Left renal cortex interstitium (tissue), 4 donors: ENCODE measurements around the gene OPHN1. TPM values are rescaled to one million over a fixed set of nuclear protein-coding genes. Genes with fewer than 3 reads are reported as not detected.

Source experiments
- DNase-seq, 4 donors: peaks; one replicate each; pipeline ENCODE4 v3.0.0-alpha.2; 2013; ENCODE audit warnings: low read depth in 4 of 4, low spot score in 2 of 4, missing footprints in 1 of 4
- polyA plus RNA-seq, 4 donors: library from polyadenylated mRNA; unstranded; fragments of 120-200 nt; gene quantifications; one replicate each; pipeline ENCODE4 v1.2.1, GENCODE V29; 2013; ENCODE audit not compliant: insufficient read length in 4 of 4

Gene OPHN1
- polyA plus RNA-seq, 4 donors: 8.1 to 9.7 (median 8.7) TPM

DNA sequence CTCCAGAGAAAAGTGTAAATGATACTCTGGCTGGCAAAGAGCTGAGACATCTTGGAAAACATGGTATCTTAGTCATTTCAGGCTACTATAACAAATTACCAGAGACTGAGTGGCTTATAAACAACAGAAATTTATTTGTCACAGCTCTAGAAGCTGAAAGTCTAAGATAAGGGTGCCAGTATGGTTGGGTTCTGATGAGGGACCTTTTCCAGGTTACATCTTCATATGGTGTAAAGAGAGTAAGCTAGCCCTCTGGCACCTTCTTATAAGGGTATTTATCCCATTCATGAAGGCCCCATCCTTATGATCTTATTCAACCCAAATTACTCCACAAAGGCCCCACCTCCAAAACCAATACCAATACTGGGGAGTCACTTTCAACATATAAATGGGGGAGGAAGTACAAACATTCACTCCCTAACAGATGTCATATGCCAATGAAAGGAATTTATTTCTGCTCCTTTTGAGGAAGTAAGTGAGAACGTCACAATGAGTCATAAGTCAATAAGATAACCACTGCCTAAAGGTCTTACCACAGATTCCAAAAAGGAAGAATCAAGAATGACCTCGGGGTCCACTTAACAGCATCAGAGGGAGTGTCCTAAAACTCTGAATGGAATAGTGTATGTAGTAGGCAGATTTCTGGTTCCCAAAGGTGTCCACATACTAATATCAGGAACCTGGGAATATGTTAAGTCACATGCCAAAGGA lies 246.6 kb downstream of the OPHN1 start:
- no peak for DNase-seq

DNA sequence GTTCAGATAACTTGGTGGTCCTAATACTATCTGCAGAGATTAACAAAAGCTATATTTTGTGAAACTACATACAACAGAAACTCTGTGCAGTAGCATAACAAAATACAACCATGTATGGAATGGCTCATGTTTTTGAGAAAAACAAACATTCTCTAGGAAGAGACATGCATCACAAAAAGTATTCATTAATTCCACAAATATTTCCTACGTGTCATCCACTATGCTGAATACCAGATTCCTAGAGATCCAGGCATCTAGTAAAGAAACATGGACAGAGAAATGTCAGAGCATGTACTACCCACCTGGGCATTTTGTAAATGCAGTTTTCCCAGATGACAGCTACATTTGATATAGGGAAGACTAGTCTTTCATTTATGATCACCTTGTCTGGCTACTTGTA lies 248.1 kb downstream of the OPHN1 start:
- no peak for DNase-seq

DNA sequence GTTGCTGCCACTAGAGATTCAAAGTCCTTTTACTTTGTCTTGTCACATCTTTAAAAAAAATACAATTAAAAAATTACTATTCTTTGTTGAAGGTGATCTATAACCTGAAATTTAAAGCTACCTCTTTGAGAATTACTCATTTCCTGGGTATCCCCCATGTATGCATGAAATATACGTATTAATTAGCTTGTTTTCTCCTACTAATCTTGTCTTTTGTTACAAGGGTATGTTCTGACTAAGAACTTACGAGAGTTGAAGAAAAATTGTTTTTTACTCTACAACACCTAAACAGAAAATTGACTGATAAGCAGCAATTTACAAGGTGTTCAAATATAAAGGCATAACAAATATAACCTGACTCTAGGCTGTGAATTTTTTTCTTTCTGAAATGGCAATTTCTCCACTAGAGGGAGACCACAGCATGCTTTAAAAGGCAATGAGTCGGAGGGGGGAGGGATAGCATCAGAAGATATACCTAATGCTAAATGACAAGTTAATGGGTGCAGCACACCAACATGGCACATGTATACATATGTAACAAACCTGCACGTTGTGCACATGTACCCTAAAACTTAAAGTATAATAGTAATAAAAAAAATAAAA lies 249.6 kb downstream of the OPHN1 start:
- no peak for DNase-seq

DNA sequence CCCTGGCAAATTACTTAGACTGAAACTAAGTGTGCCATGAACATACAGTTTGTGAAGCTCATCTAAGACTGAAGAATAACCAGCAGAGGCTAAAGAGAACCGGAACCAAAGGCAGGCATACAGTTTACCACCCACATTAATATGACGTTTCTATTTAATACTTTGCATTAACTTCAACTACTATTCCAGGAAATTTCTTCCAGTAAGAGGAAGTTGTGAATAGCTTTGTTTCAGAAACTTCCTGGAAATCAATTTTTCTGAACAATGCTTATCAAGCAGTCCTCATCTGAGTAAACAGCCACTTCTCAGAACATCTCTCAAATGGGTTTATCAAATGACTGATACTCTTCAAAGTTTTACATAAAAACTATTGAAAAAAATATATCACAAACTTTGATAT lies 252.7 kb downstream of the OPHN1 start:
- DNase-seq: no peak

DNA sequence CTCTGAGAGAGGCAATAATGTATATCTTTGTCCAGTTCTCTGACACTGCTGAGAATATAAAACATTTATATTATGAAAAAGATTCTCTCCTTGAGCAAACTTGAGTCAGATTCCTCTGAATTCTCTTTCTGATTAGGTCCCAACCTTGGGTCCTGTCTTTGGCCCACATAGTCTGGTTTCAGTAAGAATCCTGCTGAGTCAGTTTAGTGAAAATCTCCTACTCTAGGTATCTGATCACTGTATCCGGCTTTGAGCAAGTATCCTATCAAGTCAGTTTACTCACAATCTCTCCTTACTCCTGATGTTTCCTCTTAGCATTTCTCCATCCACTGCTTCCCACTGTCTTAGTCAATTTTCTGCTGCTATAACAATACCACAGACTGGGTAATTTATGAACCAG lies 253.9 kb downstream of the OPHN1 start:
- DNase-seq: no peak

DNA sequence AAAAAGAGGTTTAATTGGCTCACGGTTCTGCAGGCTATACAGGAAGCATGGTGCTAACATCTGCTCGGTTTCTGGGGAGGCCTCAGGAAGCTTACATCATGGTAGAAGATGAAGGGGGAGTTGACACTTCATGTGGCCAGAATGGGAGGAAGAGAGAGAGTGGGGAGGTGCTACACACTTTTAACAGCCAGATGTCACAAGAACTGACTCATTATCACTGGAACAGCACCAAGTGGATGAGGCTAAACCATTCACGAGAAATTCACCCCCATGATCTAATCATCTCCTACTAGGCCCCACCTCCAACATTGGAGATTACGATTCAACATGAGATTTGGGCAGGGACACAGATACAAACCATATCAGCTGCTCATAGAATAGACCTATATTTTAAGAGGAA lies 255.8 kb downstream of the OPHN1 start:
- DNase-seq: no peak

DNA sequence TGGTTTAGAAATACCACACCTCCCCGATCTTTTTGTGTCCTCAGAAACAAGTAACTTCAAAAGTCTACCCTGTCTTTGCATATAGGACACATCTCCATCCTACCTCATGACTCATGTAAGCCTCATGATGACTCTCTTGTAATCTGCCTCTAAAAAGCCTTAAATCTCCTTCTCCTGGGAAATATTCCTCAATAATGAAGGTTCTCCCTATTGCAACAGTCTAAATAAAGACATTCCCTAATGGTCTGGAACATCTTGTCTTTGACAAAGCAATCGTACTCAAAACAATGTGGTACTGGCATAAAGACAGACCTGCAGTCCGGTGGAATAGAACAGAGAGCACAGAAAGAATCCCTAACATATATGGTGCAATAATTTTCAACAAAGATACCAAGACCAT lies 257.7 kb downstream of the OPHN1 start:
- no peak for DNase-seq

DNA sequence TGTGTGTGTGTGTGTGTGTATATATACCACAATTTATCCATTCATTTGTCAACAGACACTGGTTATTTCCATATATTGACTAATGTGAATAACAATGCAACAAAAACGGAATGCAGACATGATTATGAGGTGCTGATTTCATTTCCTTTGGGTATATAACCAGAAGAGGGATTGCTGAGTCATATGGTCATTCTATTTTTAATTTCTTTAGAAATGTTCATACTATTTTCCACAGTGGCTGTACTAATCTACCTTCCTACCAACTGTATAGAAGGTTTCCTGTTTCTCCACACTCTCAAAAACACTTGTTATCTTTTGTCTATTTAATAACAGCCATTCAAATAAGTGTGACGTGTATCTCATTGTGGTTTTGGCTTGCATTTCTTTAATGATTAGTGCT lies 269.9 kb downstream of the OPHN1 start:
- DNase-seq: no peak

DNA sequence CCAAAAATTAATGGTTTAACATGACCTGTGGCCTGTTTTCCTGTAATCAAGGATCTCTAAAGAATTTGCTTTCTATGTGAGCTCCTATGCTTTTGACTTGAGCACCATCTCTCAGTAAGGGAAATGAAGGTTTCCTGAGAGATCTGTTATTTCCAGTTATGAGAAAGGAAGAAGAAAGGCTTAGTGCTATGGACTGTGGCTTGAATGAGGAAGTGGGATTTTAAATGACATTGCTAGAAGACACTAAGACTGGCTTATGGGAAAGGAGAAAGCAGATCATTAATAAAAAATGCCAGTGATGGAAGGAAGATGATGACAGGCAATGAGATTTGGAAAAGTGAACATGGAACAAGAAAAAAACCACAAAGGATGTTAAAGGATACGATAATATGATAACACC lies 285.4 kb downstream of the OPHN1 start:
- no peak for DNase-seq

DNA sequence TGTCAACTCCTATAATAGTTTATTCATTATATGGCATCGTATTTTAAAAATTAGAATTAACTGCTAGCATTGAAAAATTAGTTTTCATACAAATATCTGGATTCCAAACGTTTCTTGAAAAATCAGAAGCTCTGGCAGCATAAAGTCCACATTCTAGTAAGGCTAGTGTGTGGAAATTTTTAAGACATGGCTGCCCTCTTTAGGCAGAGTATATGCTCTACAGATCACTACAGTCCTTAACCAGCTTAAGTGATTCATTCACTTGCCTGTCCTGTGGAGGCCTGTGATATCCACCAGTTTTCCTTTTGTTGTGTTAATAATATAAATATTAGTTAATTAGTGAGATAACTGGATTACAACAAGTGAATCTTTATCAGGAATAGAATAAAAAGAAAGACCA lies 287.2 kb downstream of the OPHN1 start:
- peak in 1 of 4 donors; percentile 4 for DNase-seq

DNA sequence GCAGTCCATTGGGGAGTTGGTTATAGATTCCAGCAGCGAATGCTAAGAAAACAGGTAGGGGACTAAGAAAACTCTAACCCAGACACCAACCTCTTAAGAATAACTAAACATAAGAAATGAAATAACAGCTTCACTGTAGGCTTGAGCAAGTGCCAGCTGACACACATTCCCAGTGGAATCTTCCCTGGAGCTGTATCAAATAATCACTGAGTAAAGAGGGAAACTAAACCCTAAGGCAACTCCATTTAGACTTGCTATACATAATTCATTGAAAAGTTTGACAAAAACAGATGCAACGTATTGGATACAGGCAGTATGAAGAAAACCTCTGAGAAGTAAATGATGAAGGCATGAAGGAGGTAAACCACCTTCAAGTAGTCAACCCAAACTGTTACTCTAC lies 293.5 kb downstream of the OPHN1 start:
- no peak for DNase-seq

DNA sequence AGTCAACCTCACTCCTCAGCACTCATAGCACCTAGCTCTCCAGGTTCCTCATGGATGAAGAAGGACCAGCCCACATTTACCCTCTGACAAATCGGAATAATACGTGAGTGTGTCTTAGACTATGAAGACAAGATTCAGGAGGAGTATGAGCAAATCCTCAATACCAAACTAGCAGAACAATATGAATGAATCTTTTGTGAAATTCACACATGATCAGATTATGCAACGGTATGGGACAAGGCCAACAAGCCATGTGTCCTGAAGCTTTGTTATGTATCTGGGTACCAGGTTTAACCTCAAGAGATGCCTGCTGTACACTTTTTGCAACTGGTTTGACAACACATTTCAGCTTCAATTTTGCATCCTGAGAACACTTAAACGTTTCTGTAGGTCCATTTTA lies 300.1 kb downstream of the OPHN1 start:
- no peak for DNase-seq

DNA sequence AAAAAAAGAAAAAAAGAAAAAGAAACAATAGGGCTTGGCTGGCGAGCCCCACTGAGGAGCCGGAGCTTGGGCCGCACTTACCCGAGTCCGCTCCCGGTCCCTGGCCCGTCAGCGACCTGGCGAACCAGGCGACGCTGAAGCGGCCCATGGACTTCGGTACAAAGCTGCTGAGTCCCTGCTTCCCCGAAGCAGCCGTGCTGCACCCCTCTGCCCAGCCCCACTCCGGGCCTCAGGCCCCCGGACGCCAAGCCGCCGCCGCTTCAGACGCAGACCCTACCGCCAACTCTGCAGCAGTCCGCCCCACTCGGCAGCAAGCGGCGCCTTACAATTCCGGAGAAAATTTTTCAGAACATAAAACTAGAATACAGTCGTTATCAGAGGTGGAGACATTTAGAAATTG lies 300.5 kb downstream of the OPHN1 start:
- DNase-seq: no peak

DNA sequence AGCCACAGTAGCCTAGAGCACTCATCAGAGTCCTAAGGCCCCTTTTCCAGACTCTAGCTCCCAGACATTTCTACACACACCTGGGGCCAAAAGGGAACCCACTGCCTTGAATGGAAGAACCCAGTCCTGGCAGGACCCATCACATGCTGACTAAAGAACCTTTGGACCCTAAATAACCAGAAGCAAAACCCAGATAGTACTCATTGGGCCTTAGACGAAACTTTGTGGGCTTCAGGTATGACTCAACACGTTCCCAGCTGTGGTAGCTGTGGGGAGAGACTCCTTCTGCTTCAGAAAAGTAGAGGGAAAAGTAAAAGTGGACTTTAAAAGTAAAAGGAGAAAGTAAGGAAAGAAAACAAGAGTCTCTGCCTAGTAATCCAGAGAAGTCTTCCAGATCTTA lies 311.5 kb downstream of the OPHN1 start:
- no peak for DNase-seq

DNA sequence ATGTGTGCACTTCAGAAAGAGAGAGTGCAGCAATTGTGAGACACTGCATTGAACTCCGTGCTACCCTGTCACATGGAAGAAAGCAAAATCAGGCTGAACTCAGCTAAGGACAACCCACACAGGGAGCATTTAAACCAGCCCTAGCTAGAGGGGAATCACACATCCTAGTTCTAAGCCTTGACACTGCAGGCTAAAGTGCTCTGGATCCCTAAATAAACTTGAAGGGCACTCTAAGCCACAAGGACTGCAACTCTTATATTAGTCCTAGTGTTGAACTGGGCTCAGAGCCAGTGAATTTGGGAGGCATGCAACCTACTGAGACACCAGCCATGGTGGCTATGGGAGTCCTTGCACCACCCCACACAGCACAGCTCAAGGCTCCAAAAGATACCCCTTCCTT lies 311.9 kb downstream of the OPHN1 start:
- DNase-seq: no peak

DNA sequence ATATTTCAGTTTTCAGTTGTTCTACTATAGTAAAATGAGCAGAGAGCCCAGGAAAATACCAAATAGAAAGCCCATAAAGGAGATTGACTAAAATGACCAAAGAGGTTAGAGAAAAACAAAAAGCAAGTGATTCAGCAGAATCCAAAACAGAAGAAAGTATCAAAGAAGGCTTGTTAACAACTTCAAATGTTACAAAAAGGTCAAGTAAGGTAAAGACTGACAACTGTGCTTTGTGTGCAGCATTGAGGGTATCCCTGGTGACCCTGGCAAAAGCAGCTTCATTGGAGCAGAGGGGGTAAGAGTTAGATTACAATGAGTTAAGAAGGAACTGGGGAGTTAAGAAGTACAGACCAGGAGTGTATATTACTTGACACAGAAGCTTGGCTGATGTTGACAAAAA lies 317.9 kb downstream of the OPHN1 start:
- no peak for DNase-seq

DNA sequence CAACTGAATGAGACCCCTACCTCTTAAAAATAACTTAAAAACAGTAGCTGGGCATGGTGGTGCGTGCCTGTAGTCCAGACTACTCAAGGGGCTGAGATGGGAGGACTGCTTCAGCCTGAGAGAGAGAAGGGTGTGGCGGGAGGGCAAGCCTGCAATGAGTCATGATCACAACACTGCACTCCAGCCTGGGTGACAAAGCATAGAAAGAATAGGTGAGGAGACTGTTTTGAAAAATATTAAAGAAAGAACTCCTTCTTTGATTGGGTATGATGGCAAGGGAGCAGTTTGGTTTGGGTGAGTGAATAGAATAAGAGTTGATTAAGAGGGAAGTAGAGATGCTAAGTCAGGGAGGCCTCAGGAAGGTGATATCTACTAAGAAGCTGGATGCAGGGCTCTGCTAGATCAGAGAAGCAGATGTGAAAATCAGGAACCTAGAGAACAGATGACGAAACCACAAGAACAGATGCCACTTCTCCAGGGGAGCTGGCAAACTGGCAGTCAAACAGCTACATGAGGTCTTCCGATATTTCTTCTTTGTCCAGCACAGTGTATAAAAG lies 318.6 kb downstream of the OPHN1 start:
- no peak for DNase-seq

DNA sequence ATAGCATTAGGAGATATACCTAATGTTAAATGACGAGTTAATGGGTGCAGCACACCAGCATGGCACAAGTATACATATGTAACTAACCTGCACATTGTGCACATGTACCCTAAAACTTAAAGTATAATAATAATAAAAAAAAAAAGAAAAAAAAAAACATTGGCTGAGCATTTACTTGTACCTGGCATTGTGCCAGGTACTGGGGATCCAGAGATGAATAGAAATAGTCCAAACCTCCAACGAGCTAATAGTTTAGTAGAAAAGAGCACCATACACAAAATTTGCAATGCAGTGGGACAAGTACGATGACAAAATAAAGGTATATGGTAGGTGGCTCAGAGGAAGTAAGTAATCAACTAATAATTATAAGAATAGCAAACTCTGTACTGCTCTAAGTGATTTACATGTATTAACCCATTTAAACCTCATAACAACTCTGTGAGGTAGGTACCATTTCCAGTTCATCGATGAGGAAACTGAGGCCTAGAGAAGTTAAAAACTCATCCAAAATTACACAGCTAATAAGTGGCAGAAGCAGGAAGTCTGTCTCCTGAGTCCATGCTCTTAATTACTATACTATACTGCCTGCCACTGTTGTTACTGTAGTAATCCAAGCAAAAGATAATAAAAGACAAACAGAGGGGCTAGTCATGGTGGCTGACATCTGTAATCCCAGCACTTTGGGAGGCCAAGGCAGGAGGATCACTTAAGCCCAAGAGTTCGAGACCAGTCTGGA lies 319.3 kb downstream of the OPHN1 start:
- no peak for DNase-seq

DNA sequence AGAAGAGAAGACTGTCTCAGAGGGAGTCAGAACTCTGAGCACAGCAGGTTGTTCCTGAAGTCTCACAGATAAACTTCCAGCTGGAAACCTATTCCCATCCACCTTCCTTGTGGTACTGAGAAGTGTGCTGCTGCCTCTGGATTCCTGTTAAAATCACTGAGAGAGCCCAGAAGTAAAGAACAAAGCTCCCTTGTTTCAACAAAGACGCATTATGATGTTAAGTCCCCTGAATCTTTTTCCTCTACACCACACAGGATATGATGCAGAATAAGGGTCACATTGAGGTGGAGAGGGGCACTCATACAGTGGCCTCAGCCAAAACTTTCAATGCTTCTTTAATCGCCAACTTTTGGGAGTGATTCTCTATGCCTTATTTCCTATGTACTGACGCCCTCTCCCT lies 321.0 kb downstream of the OPHN1 start:
- DNase-seq: no peak

DNA sequence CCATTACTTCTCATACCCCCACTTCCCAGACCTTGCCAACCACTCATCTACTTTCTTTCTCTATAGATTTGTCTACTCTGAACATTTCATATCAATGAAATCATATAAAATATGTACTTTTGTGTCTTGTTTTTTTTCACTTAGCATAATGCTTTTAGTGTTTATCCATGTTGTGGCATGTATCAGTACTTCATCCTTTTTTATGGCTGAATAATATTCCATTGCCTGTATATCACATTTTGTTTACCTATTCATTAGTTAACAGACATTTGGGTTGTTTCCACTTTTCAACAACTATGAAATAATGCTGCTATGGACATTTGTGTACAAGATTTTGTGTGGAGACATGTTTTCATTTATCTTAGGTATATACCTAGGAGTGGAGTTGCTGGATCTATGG lies 324.1 kb downstream of the OPHN1 start:
- DNase-seq: no peak

DNA sequence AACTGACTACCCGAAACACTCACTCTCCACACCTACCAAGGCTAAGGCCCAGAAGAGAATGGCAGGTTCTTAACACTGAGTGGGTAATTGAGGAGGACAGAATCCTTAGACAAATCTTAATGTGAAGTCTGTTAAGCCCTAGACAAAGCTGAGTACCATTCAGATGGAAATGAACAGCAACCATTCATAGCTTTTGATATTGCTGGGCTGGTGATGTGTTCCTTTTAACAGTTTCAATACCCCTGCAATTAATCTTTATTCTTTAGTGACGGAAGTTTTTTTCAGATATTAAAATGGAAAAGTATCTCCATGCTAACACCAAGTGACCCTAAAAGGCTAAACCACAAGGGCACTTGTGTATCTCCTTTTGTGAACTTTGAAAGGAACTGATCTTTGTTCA lies 334.9 kb downstream of the OPHN1 start:
- no peak for DNase-seq

DNA sequence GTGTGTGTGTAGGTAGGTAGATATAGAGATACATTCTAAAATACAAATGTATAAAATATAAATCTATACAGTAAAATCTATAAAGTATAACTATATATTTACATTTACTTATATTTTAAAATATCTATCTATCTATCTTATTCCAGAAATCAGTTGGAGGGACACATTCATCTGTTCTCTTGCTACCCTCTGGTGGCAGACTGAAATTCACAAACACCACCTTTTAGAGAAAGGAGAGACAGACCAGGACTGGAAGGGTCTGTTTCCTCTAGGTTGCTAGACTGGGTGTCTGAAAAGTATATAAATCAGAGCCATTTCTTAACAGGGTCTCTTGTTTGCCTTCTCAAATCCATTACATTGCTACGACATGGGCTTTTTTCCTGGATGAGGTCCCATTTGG lies 343.0 kb downstream of the OPHN1 start:
- no peak for DNase-seq
